Mesodermal cell (in vitro differentiated cells): ENCODE data around the gene SERPINI1.

Source experiments
- H3K27ac ChIP-seq: 2 replicates; pipeline ENCODE4 v1.7.0; 2013; ENCODE audit warnings: mild to moderate bottlenecking, low read depth, low read length, moderate library complexity; ENCODE audit not compliant: severe bottlenecking
- H3K36me3 ChIP-seq: 2 replicates; pipeline ENCODE4 v1.7.1; 2013; ENCODE audit warnings: mild to moderate bottlenecking, low read length, moderate library complexity; ENCODE audit not compliant: control insufficient read depth, insufficient read depth
- H3K4me1 ChIP-seq: one replicate; pipeline ENCODE4 v1.7.1; 2013; ENCODE audit warnings: mild to moderate bottlenecking, low read length; ENCODE audit not compliant: insufficient read depth, control insufficient read depth, poor library complexity, severe bottlenecking
- H3K4me3 ChIP-seq: 2 replicates; pipeline ENCODE4 v1.7.0; 2013; ENCODE audit warnings: low read length, control low read depth, mild to moderate bottlenecking; ENCODE audit not compliant: insufficient read depth, poor library complexity, severe bottlenecking; ENCODE audit errors: extremely low read depth
- H3K9me3 ChIP-seq: 2 replicates; pipeline ENCODE4 v1.7.1; 2013; ENCODE audit warnings: mild to moderate bottlenecking, low read length, moderate library complexity; ENCODE audit not compliant: control insufficient read depth
- WGBS, 2 experiments: methylation state at CpG; one replicate each; pipeline ENCODE4 v1.1.5; 2013; ENCODE audit warnings: missing lambda C conversion rate in 2 of 2; ENCODE audit not compliant: insufficient coverage in 2 of 2; 5-methylcytosine and 5-hydroxymethylcytosine counted together

SERPINI1 gene

GRCh38 chr3:167844528-167844927, 109.0 kb downstream of the SERPINI1 start:
- Histone ChIP-seq H3K36me3 (no peaks in the 10 kb centered on the region), H3K27ac (no peak overlapping the region), H3K4me3 (no peak overlapping the region), H3K9me3 (no peaks in the 10 kb centered on the region), H3K4me1 (no peaks in the 10 kb centered on the region)

- H3K9me3 ChIP-seq = no peaks in the 10 kb centered on the region
- H3K4me3 ChIP-seq = no peak overlapping the region
- H3K4me1 ChIP-seq = no peaks in the 10 kb centered on the region
- WGBS, 2 experiments = no CpG with 5 or more reads among the region's 1 CpG
- H3K36me3 ChIP-seq = no peaks in the 10 kb centered on the region
- no peak overlapping the region for H3K27ac ChIP-seq
Measured at GRCh38 chr3:167851171-167851570, 115.7 kb downstream of the SERPINI1 start.

- H3K36me3 ChIP-seq = no peaks in the 10 kb centered on the region
- no peaks in the 10 kb centered on the region for H3K9me3 ChIP-seq
- no peak overlapping the region for H3K4me3 ChIP-seq
- WGBS, 2 experiments = 97 to 100% methylated on average over 3 of the region's 3 CpGs
- no peak overlapping the region for H3K27ac ChIP-seq
- H3K4me1 ChIP-seq = no peaks in the 10 kb centered on the region
Measured at GRCh38 chr3:167851749-167852148, 116.2 kb downstream of the SERPINI1 start.

GRCh38 chr3:167852216-167852615, 116.7 kb downstream of the SERPINI1 start:
- Histone ChIP-seq H3K9me3 (no peaks in the 10 kb centered on the region), H3K4me1 (no peaks in the 10 kb centered on the region), H3K4me3 (no peak overlapping the region), H3K36me3 (no peaks in the 10 kb centered on the region), H3K27ac (no peak overlapping the region)
- WGBS, 2 experiments = 100% methylated on average over 1 of the region's 2 CpGs

GRCh38 chr3:167854063-167854462, 118.5 kb downstream of the SERPINI1 start:
- Histone ChIP-seq H3K4me3 (no peak overlapping the region), H3K27ac (no peak overlapping the region), H3K9me3 (no peaks in the 10 kb centered on the region), H3K36me3 (no peaks in the 10 kb centered on the region), H3K4me1 (no peaks in the 10 kb centered on the region)
- 100% methylated on average over 1 of the region's 1 CpG; no CpG with 5 or more reads in 1 of the 2 experiments for WGBS, 2 experiments

- no peaks in the 10 kb centered on the region for H3K4me1 ChIP-seq
- no peak overlapping the region for H3K4me3 ChIP-seq
- H3K27ac ChIP-seq = no peak overlapping the region
- H3K36me3 ChIP-seq = no peaks in the 10 kb centered on the region
- no peaks in the 10 kb centered on the region for H3K9me3 ChIP-seq
Measured at GRCh38 chr3:167854846-167855245, 119.3 kb downstream of the SERPINI1 start.

GRCh38 chr3:167855306-167855705, 119.8 kb downstream of the SERPINI1 start:
- Histone ChIP-seq H3K4me3 (no peak overlapping the region), H3K9me3 (no peaks in the 10 kb centered on the region), H3K36me3 (no peaks in the 10 kb centered on the region), H3K27ac (no peak overlapping the region), H3K4me1 (no peaks in the 10 kb centered on the region)
- no CpG with 5 or more reads among the region's 1 CpG for WGBS, 2 experiments

GRCh38 chr3:167858865-167859264, 123.3 kb downstream of the SERPINI1 start:
- 80% methylated on average over 1 of the region's 2 CpGs; no CpG with 5 or more reads in 1 of the 2 experiments for WGBS, 2 experiments
- no peaks in the 10 kb centered on the region for H3K36me3 ChIP-seq

GRCh38 chr3:167859610-167860009, 124.1 kb downstream of the SERPINI1 start:
- no peaks in the 10 kb centered on the region for H3K36me3 ChIP-seq
- H3K4me3 ChIP-seq = no peak overlapping the region
- H3K27ac ChIP-seq = no peak overlapping the region
- no peaks in the 10 kb centered on the region for H3K9me3 ChIP-seq
- WGBS, 2 experiments = 80% methylated on average over 1 of the region's 1 CpG; no CpG with 5 or more reads in 1 of the 2 experiments
- H3K4me1 ChIP-seq = no peaks in the 10 kb centered on the region

More at GRCh38 chr3:167858865-167859264, 123.3 kb downstream of the SERPINI1 start:
- no peaks in the 10 kb centered on the region for H3K9me3 ChIP-seq
- H3K4me3 ChIP-seq = no peak overlapping the region
- H3K27ac ChIP-seq = no peak overlapping the region
- H3K4me1 ChIP-seq = no peaks in the 10 kb centered on the region

- 85% methylated on average over 2 of the region's 3 CpGs; no CpG with 5 or more reads in 1 of the 2 experiments for WGBS, 2 experiments
- H3K36me3 ChIP-seq = no peaks in the 10 kb centered on the region
- no peak overlapping the region for H3K4me3 ChIP-seq
- H3K9me3 ChIP-seq = no peaks in the 10 kb centered on the region
- H3K4me1 ChIP-seq = no peaks in the 10 kb centered on the region
- H3K27ac ChIP-seq = no peak overlapping the region
Measured at GRCh38 chr3:167861649-167862048, 126.1 kb downstream of the SERPINI1 start.

- 80 to 91% methylated on average over 1 to 4 of the region's 6 CpGs for whole genome bisulfite sequencing, 2 experiments
- no peaks in the 10 kb centered on the region for H3K4me1 ChIP-seq
- H3K36me3 ChIP-seq = no peaks in the 10 kb centered on the region
- no peak overlapping the region for H3K27ac ChIP-seq
- H3K9me3 ChIP-seq = no peaks in the 10 kb centered on the region
- H3K4me3 ChIP-seq = no peak overlapping the region
Measured at GRCh38 chr3:167862104-167862730, 126.7 kb downstream of the SERPINI1 start.
